ENCODE data around the gene MCFD2. TPM values are rescaled to one million over a fixed set of nuclear protein-coding genes. Genes with fewer than 3 reads are reported as not detected.

The MCFD2 gene
- total RNA-seq (ENCODE audit: low replicate concordance): 150 and 518 TPM in 2 replicates

DNA sequence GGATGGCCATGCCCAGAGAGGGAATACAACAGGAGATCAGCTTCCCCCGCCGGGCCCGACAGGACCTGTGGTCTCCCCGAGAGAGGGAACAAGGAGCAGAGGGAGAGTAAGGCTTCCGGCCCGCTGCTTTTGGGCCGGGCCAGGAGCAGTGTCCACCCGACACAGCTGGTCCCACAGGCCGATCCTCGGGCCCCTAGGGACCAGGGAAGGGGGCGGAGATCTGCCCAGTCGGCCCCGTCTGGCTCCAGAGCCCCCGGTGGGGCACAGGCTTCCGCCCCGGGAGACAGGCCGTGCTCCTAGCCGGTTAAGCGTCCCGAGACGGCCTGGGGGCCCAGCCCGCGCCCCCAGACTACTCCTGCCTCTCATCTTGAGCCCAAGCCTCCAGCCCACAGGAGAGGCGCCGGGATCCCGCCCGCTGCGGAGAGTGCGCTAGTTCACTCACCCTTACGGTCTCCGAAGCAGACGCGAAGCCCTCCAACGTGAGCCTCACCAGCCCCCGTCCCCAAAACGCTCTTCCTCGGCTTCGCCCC lies at the start of gene MCFD2:
Gene MCFD2 (minus strand): TSS at position 526 of the 530 bp plus-strand sequence. CDS start 6,635 bp downstream, outside the sequence.

Other genes starting within 250 kb of the MCFD2 start
- 39.8 and 73.1 TPM in 2 replicates for gene SOCS5, start 216.5 kb downstream of the MCFD2 start, total RNA-seq (ENCODE audit: low replicate concordance)
- gene TTC7A, start 25.4 kb upstream of the MCFD2 start, total RNA-seq (ENCODE audit: low replicate concordance): 15.9 and 34.4 TPM in 2 replicates
- 0.23 TPM in 2 replicates for gene STPG4, start 239.5 kb upstream of the MCFD2 start, total RNA-seq (ENCODE audit: low replicate concordance)